Activated T-cell treated with anti-CD3 and anti-CD28 coated beads for 4 hours (primary cell): ENCODE measurements around the gene MED25.

Experiments used
- DNase-seq: peaks from one replicate; pipeline ENCODE4 v3.0.0-alpha.2; 2020

The MED25 gene

GRCh38 chr19:49817964-49818648 is at the start of gene MED25:
Gene MED25, plus strand, starts transcription at chr19:49818289. Its CDS starts 53 bp downstream, at chr19:49818342.
- DNase-seq: peak; percentile 78

DNA sequence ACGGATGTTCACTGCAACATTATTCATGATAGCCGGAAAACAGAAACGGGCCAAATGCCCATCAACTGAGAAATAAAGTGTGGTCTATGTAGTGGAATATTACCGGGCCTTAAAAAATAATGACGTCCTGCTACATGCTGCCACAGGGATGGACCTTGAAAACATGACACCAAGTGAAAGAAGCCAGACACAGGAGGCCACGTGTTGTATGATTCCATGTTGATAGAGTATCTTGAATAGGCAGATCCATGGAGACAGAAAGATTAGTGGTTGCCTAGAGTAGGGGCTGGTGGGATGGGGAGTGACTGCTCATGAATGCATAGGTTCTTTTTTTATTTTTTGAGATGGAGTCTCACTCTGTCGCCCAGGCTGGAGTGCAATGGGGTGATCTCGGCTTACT is 47.6 kb upstream of the MED25 start:
- DNase-seq: no peak

GRCh38 chr19:49771674-49772139 is 46.4 kb upstream of the MED25 start:
- DNase-seq: no peak

GRCh38 chr19:49772850-49773432 is 45.1 kb upstream of the MED25 start:
- no peak for DNase-seq

GRCh38 chr19:49773663-49774350 is 44.3 kb upstream of the MED25 start:
- DNase-seq: no peak

DNA sequence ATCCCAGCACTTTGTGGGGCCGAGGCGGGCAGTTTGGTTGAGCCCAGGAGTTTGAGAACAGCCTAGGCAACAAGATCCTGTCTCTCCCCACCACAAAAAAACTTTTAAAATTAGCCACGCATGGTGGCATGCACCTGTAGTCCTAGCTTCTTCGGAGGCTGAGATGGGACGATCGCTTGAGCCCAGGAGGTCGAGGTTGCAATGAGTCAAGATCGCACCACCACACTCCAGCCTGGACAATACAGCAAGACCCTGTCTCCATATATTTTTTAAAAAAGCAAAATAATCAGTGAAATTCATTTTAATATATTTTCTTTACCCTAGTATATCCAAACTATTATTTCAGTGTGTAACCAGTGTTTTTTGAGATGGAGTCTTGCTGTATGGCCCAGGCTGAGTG is 43.1 kb upstream of the MED25 start:
- DNase-seq: no peak

- DNase-seq: no peak
Measured at GRCh38 chr19:49775742-49776370, 42.2 kb upstream of the MED25 start.

DNA sequence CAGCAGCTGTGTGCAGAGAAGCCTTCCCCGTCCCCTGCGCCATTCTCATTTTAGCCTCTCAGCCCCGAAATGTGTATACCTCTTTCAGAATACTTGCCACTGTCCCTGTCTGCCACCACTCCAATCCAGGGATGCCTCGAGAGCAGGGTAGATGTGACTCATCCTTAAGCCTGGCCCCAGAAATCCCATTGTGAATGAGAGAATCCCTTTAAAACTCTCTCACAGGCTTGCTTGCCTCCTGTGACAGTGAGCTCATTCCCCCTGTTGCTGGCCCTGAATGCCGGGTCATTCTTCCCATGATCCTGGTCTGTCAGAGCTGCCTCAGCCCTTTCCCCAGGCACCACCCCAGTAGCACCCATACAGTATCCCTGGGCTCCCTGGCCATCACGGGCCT is 41.7 kb upstream of the MED25 start:
- DNase-seq: no peak

- no peak for DNase-seq
Measured at GRCh38 chr19:49779731-49780555, 38.1 kb upstream of the MED25 start.

DNA sequence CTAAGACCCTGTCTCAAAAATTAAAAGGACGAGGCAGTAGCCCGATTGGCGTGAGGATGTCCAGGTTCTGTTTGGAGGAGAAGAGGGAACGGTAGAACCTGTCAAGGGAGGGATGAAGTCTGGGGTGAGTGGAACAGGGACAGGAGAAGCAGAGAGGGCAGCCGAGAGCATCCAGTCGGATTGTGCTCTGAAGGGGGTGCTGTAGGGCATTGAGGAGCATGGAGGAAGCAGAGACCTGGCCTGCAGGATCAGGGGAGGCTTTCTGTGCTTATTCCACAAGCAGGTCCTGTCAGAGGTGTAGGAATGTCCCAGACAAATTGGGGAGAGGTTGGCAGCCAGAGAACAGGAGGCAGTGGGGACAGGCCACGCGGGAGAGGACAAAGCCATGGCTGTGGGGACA is 37.2 kb upstream of the MED25 start:
- DNase-seq: no peak

GRCh38 chr19:49781394-49781793 is 36.7 kb upstream of the MED25 start:
- no peak for DNase-seq

DNA sequence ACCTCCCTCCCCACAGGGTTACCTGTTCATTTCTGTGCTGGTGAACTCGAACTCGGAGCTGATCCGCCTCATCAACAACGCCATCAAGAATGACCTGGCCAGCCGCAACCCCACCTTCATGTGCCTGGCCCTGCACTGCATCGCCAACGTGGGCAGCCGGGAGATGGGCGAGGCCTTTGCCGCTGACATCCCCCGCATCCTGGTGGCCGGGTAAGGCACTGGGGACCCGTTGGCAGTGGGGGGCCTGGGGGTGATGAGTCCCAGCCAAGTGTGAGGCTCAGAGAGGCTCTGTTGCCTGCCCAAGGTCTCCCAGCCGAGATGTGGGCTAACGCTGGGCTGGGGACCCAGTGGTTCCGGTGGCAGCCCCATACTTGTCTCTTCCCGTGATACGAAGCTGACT is 35.6 kb upstream of the MED25 start:
- DNase-seq: no peak

GRCh38 chr19:49786376-49786820 is 31.7 kb upstream of the MED25 start:
- no peak for DNase-seq

DNA sequence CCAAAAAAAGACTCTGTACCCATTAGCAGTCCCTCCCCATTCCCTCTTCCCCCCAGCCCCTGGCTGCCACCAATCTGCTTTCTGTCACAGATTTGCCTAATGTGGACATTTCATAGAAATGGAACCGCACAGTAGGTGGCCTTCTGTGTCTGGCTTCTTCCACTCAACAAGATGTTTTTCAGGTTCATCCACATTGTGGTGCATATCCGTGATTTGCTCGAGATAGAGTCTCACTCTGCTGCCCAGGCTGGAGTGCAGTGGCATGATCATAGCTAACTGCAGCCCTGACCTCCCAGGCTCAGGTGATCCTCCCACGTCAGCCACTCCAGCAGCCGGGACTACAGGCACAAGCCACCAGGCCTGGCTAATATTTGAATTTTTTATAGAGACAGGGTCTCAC is 30.3 kb upstream of the MED25 start:
- no peak for DNase-seq

GRCh38 chr19:49788857-49789256 is 29.2 kb upstream of the MED25 start:
- DNase-seq: no peak

DNA sequence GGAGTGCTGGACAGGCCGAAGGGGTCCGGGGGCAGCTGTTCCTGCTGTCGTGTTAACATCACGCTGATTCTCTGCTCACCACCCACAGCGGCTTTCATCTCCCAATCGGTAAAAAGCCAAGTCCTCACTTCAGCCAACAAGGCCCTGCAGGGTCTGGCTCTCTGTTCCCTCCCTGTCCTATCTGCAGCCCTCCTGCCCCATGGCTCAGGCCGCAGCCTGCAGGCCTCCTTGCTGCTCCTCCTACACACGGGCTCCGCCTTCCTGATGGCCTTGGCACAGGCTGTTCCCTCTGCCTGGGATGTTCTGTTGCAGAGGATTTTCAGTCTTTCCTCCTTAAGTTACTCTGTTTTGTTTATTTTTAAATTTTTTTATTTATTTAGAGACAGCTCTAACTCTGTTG is 27.2 kb upstream of the MED25 start:
- no peak for DNase-seq

DNA sequence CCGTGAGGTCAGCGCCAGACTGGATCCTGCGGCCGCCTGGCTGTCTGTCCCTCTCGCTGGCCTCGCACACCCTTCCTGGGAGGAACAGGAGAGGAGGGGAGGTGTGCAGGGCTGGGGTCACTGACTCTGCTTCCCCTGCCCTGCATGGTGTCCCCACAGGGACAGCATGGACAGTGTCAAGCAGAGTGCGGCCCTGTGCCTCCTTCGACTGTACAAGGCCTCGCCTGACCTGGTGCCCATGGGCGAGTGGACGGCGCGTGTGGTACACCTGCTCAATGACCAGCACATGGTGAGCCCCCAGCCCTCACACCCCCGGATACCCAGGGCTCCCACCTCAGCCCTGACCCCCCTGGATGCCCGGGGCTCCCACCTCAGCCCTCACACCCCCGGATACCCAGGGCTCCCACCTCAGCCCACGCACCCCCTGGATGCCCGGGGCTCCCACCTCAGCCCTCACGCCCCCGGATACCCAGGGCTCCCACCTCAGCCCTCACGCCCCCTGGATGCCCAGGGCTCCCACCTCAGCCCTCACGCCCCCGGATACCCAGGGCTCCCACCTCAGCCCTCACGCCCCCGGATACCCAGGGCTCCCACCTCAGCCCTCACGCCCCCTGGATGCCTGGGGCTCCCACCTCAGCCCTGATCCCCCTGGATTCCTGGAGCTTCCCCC is 26.2 kb upstream of the MED25 start:
- no peak for DNase-seq

GRCh38 chr19:49792829-49793560 is 25.1 kb upstream of the MED25 start:
- no peak for DNase-seq

- DNase-seq: no peak
Measured at GRCh38 chr19:49793561-49793840, 24.6 kb upstream of the MED25 start.

- DNase-seq: no peak
Measured at GRCh38 chr19:49795615-49796014, 22.5 kb upstream of the MED25 start.

DNA sequence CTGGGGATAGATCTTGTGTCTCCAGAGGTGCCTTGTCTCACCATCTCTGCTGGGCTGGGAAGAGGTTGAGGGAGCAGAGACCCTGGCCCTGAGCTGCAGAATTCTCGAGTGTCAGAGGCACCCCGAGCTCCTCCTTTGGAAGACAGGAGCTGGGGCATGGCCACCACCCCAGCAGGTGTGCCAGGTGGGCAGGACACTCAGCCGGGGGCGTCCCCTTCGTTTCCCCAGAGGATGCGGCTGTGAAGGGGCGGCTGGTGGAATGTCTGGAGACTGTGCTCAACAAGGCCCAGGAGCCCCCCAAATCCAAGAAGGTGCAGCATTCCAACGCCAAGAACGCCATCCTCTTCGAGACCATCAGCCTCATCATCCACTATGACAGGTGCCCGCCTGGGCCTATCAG is 19.5 kb upstream of the MED25 start:
- DNase-seq: no peak
